ENCODE measurements around the gene RASA2.
"Not testable (repeated sequence)": the region's sequence is repeated elsewhere in the genome, so short reads cannot be mapped to it uniquely, and the experiment has no call there.

GRCh38 chr3:141628334-141628733, 141.5 kb downstream of the RASA2 start:
- not testable (repeated sequence) for TF ChIP-seq TAF1 (IDR thresholded peaks at IDR 0.05; ENCODE audit: low read depth); CTCF (IDR thresholded peaks at IDR 0.05; ENCODE audit: poor library complexity, severe bottlenecking)
